GM12865 (cell line): ENCODE results near the gene ARL5C.

Source experiments
- DNase-seq: peaks from one replicate; pipeline ENCODE4 v3.0.0; 2010; ENCODE audit warnings: low read depth
- H3K4me3 ChIP-seq: 2 replicates; pipeline ENCODE4 v1.5.1; 2011; ENCODE audit warnings: mild to moderate bottlenecking, low read depth, low read length, control low read depth
- TF ChIP-seq, protein P1 (sequence below): IDR thresholded peaks from 2 replicates; pipeline ENCODE4 v1.5.1; 2011; ENCODE audit warnings: low read length, control low read depth, low read depth, inconsistent platforms; ENCODE audit not compliant: insufficient read depth; ENCODE audit errors: missing control alignments

Gene ARL5C

GRCh38 chr17:39147221-39148185, 18.5 kb downstream of the ARL5C start:
- TF ChIP-seq, protein P1, sequence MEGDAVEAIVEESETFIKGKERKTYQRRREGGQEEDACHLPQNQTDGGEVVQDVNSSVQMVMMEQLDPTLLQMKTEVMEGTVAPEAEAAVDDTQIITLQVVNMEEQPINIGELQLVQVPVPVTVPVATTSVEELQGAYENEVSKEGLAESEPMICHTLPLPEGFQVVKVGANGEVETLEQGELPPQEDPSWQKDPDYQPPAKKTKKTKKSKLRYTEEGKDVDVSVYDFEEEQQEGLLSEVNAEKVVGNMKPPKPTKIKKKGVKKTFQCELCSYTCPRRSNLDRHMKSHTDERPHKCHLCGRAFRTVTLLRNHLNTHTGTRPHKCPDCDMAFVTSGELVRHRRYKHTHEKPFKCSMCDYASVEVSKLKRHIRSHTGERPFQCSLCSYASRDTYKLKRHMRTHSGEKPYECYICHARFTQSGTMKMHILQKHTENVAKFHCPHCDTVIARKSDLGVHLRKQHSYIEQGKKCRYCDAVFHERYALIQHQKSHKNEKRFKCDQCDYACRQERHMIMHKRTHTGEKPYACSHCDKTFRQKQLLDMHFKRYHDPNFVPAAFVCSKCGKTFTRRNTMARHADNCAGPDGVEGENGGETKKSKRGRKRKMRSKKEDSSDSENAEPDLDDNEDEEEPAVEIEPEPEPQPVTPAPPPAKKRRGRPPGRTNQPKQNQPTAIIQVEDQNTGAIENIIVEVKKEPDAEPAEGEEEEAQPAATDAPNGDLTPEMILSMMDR = no peak
- H3K4me3 ChIP-seq = no peak overlapping the region
- DNase-seq = no peak

DNA sequence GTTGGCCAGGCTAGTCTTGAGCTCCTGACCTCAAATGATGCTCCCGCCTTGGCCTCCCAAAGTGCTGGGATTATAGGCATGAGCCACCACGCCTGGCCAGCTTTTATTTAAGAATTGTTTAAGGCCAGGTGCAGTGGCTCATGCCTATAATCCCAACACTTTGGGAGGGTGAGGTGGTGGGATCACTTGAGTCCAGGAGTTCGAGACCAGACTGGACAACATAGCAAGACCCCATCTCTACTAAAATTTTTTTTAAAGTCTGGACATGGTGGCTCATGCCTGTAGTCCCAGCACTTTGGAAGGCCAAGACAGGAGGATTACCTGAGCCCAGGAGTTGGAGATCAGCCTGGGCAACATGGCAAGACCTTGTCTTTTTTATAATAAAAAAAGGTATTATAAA, 19.7 kb downstream of the ARL5C start:
- H3K4me3 ChIP-seq = no peak overlapping the region
- no peak for DNase-seq
- TF ChIP-seq, protein P1 = no peak

DNA sequence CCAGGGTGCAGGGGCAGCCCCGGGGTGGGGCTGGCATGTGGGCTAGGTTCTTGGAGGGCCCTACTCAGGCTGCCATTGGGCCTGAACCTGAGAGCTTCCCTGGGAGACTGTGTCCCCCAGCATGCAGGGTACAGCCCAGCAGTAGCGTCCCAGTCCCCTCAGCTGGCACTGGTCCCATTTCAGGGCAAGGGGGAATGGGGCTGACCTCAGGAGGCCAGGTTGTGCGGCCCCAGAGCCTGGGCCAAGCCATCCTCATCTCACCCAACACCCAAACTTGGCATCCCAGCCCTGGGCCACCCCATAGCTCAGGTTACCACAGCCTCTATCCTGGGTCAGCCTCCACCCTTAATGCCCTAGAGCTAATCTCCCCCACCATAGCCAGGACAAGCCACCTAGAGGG, 20.8 kb downstream of the ARL5C start:
- H3K4me3 ChIP-seq = no peak overlapping the region
- TF ChIP-seq, protein P1 = no peak
- DNase-seq = no peak

- no peak overlapping the region for H3K4me3 ChIP-seq
- DNase-seq = no peak
- TF ChIP-seq, protein P1 = no peak
Measured at GRCh38 chr17:39144416-39144840, 21.5 kb downstream of the ARL5C start.

GRCh38 chr17:39143552-39144093, 22.3 kb downstream of the ARL5C start:
- TF ChIP-seq, protein P1 = no peak
- DNase-seq = no peak
- H3K4me3 ChIP-seq = no peak overlapping the region

- no peak for DNase-seq
- TF ChIP-seq, protein P1 = no peak
- no peak overlapping the region for H3K4me3 ChIP-seq
Measured at GRCh38 chr17:39141915-39142664, 23.9 kb downstream of the ARL5C start.
